A549 (cell line): ENCODE data around the gene ITGA11.

Experiments used
- CEBPB ChIP-seq, 2 experiments: fragments of >200 bp in 1 of 2; sonication (Bioruptor Twin) in 1 of 2; formaldehyde crosslinking in 1 of 2; IDR thresholded peaks; 2 replicates each; pipeline ENCODE4 v1.6.1; 2012 to 2016
- CHD2 ChIP-seq: fragments of 150-350 bp; IDR thresholded peaks from 2 replicates; pipeline ENCODE4 v1.6.1; 2014; ENCODE audit warnings: low read length; ENCODE audit not compliant: partially characterized antibody
- CTCF ChIP-seq: fragments of >200 bp; sonication (Bioruptor Twin); formaldehyde crosslinking; IDR thresholded peaks from 3 replicates; pipeline ENCODE4 v1.5.1; 2016
- EP300 ChIP-seq, 2 experiments: fragments of >200 bp; sonication (Bioruptor Twin); formaldehyde crosslinking; IDR thresholded peaks; 2 replicates in 1 of 2; 3 replicates in 1 of 2; pipeline ENCODE4 v1.6.1; 2016 to 2017
- KDM1A ChIP-seq: fragments of 200-600 bp; sonication (generic); IDR thresholded peaks from 2 replicates; pipeline ENCODE4 v1.6.1; 2016; ENCODE audit warnings: low read depth, mild to moderate bottlenecking
- MAFK ChIP-seq: fragments of 450-650 bp; IDR thresholded peaks from 2 replicates; pipeline ENCODE4 v1.6.1; 2014; ENCODE audit not compliant: partially characterized antibody
- NR3C1 ChIP-seq: fragments of >200 bp; sonication (Bioruptor Twin); formaldehyde crosslinking; IDR thresholded peaks from 3 replicates; pipeline ENCODE4 v1.6.1; 2017
- POLR2A ChIP-seq: IDR thresholded peaks from 2 replicates; pipeline ENCODE4 v1.6.1; 2012; ENCODE audit warnings: mild to moderate bottlenecking, low read length
- RAD21 ChIP-seq, 2 experiments: fragments of >200 bp in 1 of 2; sonication (Bioruptor Twin) in 1 of 2; formaldehyde crosslinking in 1 of 2; IDR thresholded peaks in 1 of 2; conservative IDR thresholded peaks in 1 of 2; 2 replicates in 1 of 2; 3 replicates in 1 of 2; pipeline ENCODE4 v1.6.1; 2012 to 2018; ENCODE audit warnings: inconsistent platforms in 1 of 2
- RNF2 ChIP-seq: fragments of 200-600 bp; sonication (generic); IDR thresholded peaks from 2 replicates; pipeline ENCODE4 v1.6.1; 2016; ENCODE audit warnings: low read depth, mild to moderate bottlenecking, antibody characterized with exemption, moderate library complexity, borderline replicate concordance
- TF ChIP-seq, protein P1 (sequence below): fragments of 450-650 bp; IDR thresholded peaks from 2 replicates; pipeline ENCODE4 v1.6.1; 2014; ENCODE audit warnings: antibody characterized with exemption
- TF ChIP-seq, protein P2 (sequence below): IDR thresholded peaks from 2 replicates; pipeline ENCODE4 v1.6.1; 2012; ENCODE audit warnings: low read depth, borderline replicate concordance
- TF ChIP-seq, protein P3 (sequence below): fragments of 200-600 bp; sonication (generic); IDR thresholded peaks from 2 replicates; pipeline ENCODE4 v1.6.1; 2016; ENCODE audit warnings: antibody characterized with exemption, mild to moderate bottlenecking, moderate library complexity

- TF ChIP-seq, protein P1, sequence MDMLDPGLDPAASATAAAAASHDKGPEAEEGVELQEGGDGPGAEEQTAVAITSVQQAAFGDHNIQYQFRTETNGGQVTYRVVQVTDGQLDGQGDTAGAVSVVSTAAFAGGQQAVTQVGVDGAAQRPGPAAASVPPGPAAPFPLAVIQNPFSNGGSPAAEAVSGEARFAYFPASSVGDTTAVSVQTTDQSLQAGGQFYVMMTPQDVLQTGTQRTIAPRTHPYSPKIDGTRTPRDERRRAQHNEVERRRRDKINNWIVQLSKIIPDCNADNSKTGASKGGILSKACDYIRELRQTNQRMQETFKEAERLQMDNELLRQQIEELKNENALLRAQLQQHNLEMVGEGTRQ: no peak
- TF ChIP-seq POLR2A (no peak), EP300 (IDR thresholded peaks at IDR 0.05) (no peak), NR3C1 (no peak), RAD21 (conservative IDR thresholded peaks at IDR 0.05 in 1 of 2, IDR thresholded peaks at IDR 0.05 in 1 of 2) (no peak), KDM1A (no peak), CEBPB (IDR thresholded peaks at IDR 0.05) (no peak), CTCF (no peak), RNF2 (no peak), MAFK (no peak), CHD2 (no peak)
- TF ChIP-seq, protein P2, sequence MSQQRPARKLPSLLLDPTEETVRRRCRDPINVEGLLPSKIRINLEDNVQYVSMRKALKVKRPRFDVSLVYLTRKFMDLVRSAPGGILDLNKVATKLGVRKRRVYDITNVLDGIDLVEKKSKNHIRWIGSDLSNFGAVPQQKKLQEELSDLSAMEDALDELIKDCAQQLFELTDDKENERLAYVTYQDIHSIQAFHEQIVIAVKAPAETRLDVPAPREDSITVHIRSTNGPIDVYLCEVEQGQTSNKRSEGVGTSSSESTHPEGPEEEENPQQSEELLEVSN: no peak
- TF ChIP-seq, protein P3, sequence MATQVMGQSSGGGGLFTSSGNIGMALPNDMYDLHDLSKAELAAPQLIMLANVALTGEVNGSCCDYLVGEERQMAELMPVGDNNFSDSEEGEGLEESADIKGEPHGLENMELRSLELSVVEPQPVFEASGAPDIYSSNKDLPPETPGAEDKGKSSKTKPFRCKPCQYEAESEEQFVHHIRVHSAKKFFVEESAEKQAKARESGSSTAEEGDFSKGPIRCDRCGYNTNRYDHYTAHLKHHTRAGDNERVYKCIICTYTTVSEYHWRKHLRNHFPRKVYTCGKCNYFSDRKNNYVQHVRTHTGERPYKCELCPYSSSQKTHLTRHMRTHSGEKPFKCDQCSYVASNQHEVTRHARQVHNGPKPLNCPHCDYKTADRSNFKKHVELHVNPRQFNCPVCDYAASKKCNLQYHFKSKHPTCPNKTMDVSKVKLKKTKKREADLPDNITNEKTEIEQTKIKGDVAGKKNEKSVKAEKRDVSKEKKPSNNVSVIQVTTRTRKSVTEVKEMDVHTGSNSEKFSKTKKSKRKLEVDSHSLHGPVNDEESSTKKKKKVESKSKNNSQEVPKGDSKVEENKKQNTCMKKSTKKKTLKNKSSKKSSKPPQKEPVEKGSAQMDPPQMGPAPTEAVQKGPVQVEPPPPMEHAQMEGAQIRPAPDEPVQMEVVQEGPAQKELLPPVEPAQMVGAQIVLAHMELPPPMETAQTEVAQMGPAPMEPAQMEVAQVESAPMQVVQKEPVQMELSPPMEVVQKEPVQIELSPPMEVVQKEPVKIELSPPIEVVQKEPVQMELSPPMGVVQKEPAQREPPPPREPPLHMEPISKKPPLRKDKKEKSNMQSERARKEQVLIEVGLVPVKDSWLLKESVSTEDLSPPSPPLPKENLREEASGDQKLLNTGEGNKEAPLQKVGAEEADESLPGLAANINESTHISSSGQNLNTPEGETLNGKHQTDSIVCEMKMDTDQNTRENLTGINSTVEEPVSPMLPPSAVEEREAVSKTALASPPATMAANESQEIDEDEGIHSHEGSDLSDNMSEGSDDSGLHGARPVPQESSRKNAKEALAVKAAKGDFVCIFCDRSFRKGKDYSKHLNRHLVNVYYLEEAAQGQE: no peak
These were observed 29.4 kb downstream of the ITGA11 start for GRCh38 chr15:68402432-68403160.
